K562 (cell line): ENCODE results near the gene CLEC3B. TPM values are rescaled to one million over a fixed set of nuclear protein-coding genes. Genes with fewer than 3 reads are reported as not detected.
A peak's percentile ranks its signal among the peaks of the same experiment; 100 is the strongest.

Experiments used
- ATF7 ChIP-seq: fragments of 450-650 bp; IDR thresholded peaks from 2 replicates; pipeline ENCODE4 v1.7.1; 2014; ENCODE audit warnings: mild to moderate bottlenecking, moderate library complexity
- FOXK2 ChIP-seq, 2 experiments: fragments of 450-650 bp; IDR thresholded peaks in 1 of 2; conservative IDR thresholded peaks in 1 of 2; 2 replicates each; pipeline ENCODE4 v1.6.1; 2016; ENCODE audit warnings: low read depth in 2 of 2, mild to moderate bottlenecking in 1 of 2
- FOXP1 ChIP-seq: sonication (generic); formaldehyde crosslinking; IDR thresholded peaks from 2 replicates; pipeline ENCODE4 v1.8.0; 2022; ENCODE audit warnings: mild to moderate bottlenecking, missing genetic modification reagents
- NFRKB ChIP-seq: fragments of 450-650 bp; IDR thresholded peaks from 2 replicates; pipeline ENCODE4 v1.6.1; 2016; ENCODE audit warnings: low read depth
- NR4A1 ChIP-seq, 2 experiments: fragments of 250-450 bp in 1 of 2; fragments of 450-650 bp in 1 of 2; sonication (Bioruptor Pico) in 1 of 2; IDR thresholded peaks; 2 replicates each; pipeline versions ENCODE4 v1.4.0 to v1.6.1; 2016 to 2020; ENCODE audit warnings: mild to moderate bottlenecking in 2 of 2, missing compliant biosample characterization in 1 of 2, missing genetic modification characterization in 1 of 2, moderate library complexity in 1 of 2
- PTRF ChIP-seq: fragments of 450-650 bp; IDR thresholded peaks from 2 replicates; pipeline ENCODE4 v1.6.1; 2016; ENCODE audit warnings: mild to moderate bottlenecking, missing genetic modification characterization, missing compliant biosample characterization
- RAD21 ChIP-seq, 2 experiments: fragments of 250-450 bp in 1 of 2; fragments of 450-650 bp in 1 of 2; sonication (Bioruptor Pico) in 1 of 2; formaldehyde crosslinking in 1 of 2; IDR thresholded peaks in 1 of 2; conservative IDR thresholded peaks in 1 of 2; 2 replicates each; pipeline versions ENCODE4 v1.4.0 to v1.8.0; 2020 to 2022; ENCODE audit warnings: mild to moderate bottlenecking in 2 of 2, moderate library complexity in 1 of 2
- SIN3A ChIP-seq, 2 experiments: fragments of 150-350 bp in 1 of 2; IDR thresholded peaks; 2 replicates each; pipeline ENCODE4 v1.6.1; 2011 to 2016; ENCODE audit warnings: borderline replicate concordance in 2 of 2, low read depth in 2 of 2, low read length in 2 of 2, mild to moderate bottlenecking in 2 of 2, moderate library complexity in 2 of 2; ENCODE audit not compliant: control insufficient read depth in 1 of 2
- SIRT6 ChIP-seq: IDR thresholded peaks from one replicate; pipeline ENCODE4 v1.6.1; 2012; ENCODE audit warnings: low read depth, mild to moderate bottlenecking, control low read depth, inconsistent platforms, low read length, moderate library complexity
- SRSF1 ChIP-seq: fragments of 200-400 bp; formaldehyde crosslinking; IDR thresholded peaks from 2 replicates; pipeline ENCODE4 v1.6.1; 2017; ENCODE audit warnings: mild to moderate bottlenecking, low read depth, low read length, moderate library complexity
- TAF15 ChIP-seq: fragments of 200-400 bp; formaldehyde crosslinking; IDR thresholded peaks from 2 replicates; pipeline ENCODE4 v1.6.1; 2017; ENCODE audit warnings: mild to moderate bottlenecking, low read depth, low read length, moderate library complexity
- WHSC1 ChIP-seq: IDR thresholded peaks from one replicate; pipeline ENCODE4 v1.6.1; 2012; ENCODE audit warnings: low read length, control low read depth, inconsistent platforms
- ZNF644 ChIP-seq: fragments of 200-800 bp; sonication (Bioruptor generic); IDR thresholded peaks from 2 replicates; pipeline ENCODE4 v1.6.1; 2016; ENCODE audit warnings: low read depth, missing genetic modification characterization, missing compliant biosample characterization
- polyA plus RNA-seq, 8 experiments: library from polyadenylated mRNA; depleted of rRNA in 4 of 8; stranded (reverse) in 5 of 8; unstranded in 3 of 8; fragments of >200 nt; fragmentation: Nextera tagmentation in 2 of 8; fragmentation: Illumina TruSeq in 1 of 8; extraction: Ambion mirVana in 2 of 8; extraction: Trizol in 1 of 8; gene quantifications; 2 replicates each; pipeline versions ENCODE4 v1.2.1 to v1.2.3, GENCODE V29; 2011 to 2014; ENCODE audit warnings: inconsistent platforms in 1 of 8, missing spikeins in 1 of 8
- total RNA-seq, 7 experiments: library from RNA; depleted of rRNA in 6 of 7; stranded (reverse); fragments of >200 nt in 6 of 7; fragmentation: Illumina TruSeq in 2 of 7; extraction: Trizol in 2 of 7; gene quantifications; 2 replicates each; pipeline versions ENCODE4 v1.2.1 to v1.2.3, GENCODE V29; 2011 to 2021; ENCODE audit warnings: low replicate concordance in 1 of 7
- TF ChIP-seq, protein P1 (sequence below): fragments of 450-650 bp; IDR thresholded peaks from 2 replicates; pipeline ENCODE4 v1.6.1; 2016; ENCODE audit warnings: missing biosample characterization, missing genetic modification characterization
- TF ChIP-seq, protein P2 (sequence below): fragments of 250-450 bp; sonication (Bioruptor Pico); IDR thresholded peaks from 2 replicates; pipeline ENCODE4 v1.4.0; 2020
- TF ChIP-seq, protein P3 (sequence below): sonication (generic); formaldehyde crosslinking; IDR thresholded peaks from 2 replicates; pipeline ENCODE4 v1.8.0; 2023; ENCODE audit warnings: missing genetic modification reagents, mild to moderate bottlenecking, borderline replicate concordance
- TF ChIP-seq, protein P4 (sequence below): IDR thresholded peaks from 3 replicates; pipeline ENCODE4 v1.6.1; 2011; ENCODE audit warnings: borderline replicate concordance, mild to moderate bottlenecking; ENCODE audit not compliant: insufficient read length, insufficient read depth

CLEC3B gene
- total and polyA plus RNA-seq, 9 of the 15 experiments (the other 6 are each of a cell fraction or from before 2014, with no cell fraction given): not detected

DNA sequence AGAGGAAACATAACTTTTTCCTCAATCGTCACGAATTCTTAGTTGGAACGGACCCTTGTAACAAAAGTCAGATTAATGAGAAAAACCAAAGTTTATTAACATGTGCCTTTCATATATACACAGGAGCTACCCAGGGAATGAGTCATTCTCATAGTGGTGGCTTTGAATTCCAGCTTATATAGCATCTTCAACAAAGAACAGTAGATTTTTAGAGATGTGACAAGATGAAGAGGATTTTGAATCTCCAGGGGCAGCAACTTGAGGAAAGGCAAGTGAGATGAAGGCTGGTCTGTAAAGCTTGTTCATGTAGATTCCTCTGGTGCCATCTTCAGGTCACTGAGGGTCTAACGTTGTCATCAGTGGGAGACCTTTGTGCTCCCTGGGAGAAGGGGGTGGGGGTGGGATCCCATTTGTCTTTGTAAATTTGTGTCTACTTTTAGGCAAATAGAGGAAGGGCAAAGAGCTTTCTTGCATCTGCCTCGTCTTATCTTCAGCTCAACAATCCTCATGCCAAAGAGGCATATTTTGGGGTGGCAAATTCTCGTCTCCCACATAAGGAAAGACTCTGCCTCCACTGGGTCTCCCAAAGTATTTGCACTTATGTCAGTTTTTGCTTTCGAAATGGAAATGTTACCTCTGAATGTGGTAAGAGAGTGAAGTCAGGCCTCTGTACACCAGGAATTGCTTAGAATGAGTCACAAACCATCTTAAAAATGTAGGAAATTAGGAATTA, 29.5 kb downstream of the CLEC3B start (continued):
- TF ChIP-seq, protein P1, sequence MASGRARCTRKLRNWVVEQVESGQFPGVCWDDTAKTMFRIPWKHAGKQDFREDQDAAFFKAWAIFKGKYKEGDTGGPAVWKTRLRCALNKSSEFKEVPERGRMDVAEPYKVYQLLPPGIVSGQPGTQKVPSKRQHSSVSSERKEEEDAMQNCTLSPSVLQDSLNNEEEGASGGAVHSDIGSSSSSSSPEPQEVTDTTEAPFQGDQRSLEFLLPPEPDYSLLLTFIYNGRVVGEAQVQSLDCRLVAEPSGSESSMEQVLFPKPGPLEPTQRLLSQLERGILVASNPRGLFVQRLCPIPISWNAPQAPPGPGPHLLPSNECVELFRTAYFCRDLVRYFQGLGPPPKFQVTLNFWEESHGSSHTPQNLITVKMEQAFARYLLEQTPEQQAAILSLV (tag): 0 out of 2 replicates have a peak, but pooled peaks have one; percentile 22
- peak; percentile 72 to 79 for TF ChIP-seq RAD21 (CRISPR knock-in tag; conservative IDR thresholded peaks at IDR 0.05 in 1 of 2, IDR thresholded peaks at IDR 0.05 in 1 of 2)
- TF ChIP-seq, protein P2, sequence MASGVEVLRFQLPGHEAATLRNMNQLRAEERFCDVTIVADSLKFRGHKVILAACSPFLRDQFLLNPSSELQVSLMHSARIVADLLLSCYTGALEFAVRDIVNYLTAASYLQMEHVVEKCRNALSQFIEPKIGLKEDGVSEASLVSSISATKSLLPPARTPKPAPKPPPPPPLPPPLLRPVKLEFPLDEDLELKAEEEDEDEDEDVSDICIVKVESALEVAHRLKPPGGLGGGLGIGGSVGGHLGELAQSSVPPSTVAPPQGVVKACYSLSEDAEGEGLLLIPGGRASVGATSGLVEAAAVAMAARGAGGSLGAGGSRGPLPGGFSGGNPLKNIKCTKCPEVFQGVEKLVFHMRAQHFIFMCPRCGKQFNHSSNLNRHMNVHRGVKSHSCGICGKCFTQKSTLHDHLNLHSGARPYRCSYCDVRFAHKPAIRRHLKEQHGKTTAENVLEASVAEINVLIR (CRISPR knock-in tag): no peak
- TF ChIP-seq WHSC1: no peak
- no peak for TF ChIP-seq FOXP1 (CRISPR knock-in tag)
- TF ChIP-seq, protein P3, sequence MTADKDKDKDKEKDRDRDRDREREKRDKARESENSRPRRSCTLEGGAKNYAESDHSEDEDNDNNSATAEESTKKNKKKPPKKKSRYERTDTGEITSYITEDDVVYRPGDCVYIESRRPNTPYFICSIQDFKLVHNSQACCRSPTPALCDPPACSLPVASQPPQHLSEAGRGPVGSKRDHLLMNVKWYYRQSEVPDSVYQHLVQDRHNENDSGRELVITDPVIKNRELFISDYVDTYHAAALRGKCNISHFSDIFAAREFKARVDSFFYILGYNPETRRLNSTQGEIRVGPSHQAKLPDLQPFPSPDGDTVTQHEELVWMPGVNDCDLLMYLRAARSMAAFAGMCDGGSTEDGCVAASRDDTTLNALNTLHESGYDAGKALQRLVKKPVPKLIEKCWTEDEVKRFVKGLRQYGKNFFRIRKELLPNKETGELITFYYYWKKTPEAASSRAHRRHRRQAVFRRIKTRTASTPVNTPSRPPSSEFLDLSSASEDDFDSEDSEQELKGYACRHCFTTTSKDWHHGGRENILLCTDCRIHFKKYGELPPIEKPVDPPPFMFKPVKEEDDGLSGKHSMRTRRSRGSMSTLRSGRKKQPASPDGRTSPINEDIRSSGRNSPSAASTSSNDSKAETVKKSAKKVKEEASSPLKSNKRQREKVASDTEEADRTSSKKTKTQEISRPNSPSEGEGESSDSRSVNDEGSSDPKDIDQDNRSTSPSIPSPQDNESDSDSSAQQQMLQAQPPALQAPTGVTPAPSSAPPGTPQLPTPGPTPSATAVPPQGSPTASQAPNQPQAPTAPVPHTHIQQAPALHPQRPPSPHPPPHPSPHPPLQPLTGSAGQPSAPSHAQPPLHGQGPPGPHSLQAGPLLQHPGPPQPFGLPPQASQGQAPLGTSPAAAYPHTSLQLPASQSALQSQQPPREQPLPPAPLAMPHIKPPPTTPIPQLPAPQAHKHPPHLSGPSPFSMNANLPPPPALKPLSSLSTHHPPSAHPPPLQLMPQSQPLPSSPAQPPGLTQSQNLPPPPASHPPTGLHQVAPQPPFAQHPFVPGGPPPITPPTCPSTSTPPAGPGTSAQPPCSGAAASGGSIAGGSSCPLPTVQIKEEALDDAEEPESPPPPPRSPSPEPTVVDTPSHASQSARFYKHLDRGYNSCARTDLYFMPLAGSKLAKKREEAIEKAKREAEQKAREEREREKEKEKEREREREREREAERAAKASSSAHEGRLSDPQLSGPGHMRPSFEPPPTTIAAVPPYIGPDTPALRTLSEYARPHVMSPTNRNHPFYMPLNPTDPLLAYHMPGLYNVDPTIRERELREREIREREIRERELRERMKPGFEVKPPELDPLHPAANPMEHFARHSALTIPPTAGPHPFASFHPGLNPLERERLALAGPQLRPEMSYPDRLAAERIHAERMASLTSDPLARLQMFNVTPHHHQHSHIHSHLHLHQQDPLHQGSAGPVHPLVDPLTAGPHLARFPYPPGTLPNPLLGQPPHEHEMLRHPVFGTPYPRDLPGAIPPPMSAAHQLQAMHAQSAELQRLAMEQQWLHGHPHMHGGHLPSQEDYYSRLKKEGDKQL: no peak
- TF ChIP-seq NR4A1 (CRISPR knock-in tag; IDR thresholded peaks at IDR 0.05): no peak
- TF ChIP-seq NR4A1 (tag; IDR thresholded peaks at IDR 0.05): no peak
- 0 out of 4 replicates have a peak, but pooled peaks of 1 of the 2 experiments have one; percentile 35 for TF ChIP-seq FOXK2 (conservative IDR thresholded peaks at IDR 0.05 in 1 of 2, IDR thresholded peaks at IDR 0.05 in 1 of 2; ENCODE audit: low read depth in 2 of 2)
- TF ChIP-seq ZNF644: 0 out of 2 replicates have a peak, but pooled peaks have one; percentile 34
- TF ChIP-seq SRSF1: no peak
- TF ChIP-seq SIN3A (IDR thresholded peaks at IDR 0.05; ENCODE audit: borderline replicate concordance in 2 of 2, control insufficient read depth in 1 of 2, low read depth in 2 of 2, low read length in 2 of 2): no peak
- TF ChIP-seq ATF7: no peak
- TF ChIP-seq SIRT6: no peak
- TF ChIP-seq NFRKB: peak; percentile 71; the same call in 1 of the 2 replicates
- no peak for TF ChIP-seq PTRF
- TF ChIP-seq, protein P4, sequence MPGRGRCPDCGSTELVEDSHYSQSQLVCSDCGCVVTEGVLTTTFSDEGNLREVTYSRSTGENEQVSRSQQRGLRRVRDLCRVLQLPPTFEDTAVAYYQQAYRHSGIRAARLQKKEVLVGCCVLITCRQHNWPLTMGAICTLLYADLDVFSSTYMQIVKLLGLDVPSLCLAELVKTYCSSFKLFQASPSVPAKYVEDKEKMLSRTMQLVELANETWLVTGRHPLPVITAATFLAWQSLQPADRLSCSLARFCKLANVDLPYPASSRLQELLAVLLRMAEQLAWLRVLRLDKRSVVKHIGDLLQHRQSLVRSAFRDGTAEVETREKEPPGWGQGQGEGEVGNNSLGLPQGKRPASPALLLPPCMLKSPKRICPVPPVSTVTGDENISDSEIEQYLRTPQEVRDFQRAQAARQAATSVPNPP: no peak
- no peak for TF ChIP-seq TAF15
